HUES48 (cell line): ENCODE data around the gene MRPL46.

Source experiments
- H3K27ac ChIP-seq: one replicate; pipeline ENCODE4 v1.7.0; 2013; ENCODE audit warnings: low read depth, low read length, inconsistent platforms
- H3K27me3 ChIP-seq: 2 replicates; pipeline ENCODE4 v1.6.1; 2013; ENCODE audit warnings: mild to moderate bottlenecking, low read length; ENCODE audit not compliant: control insufficient read depth, insufficient read depth
- H3K36me3 ChIP-seq: 2 replicates; pipeline ENCODE4 v1.6.1; 2013; ENCODE audit warnings: low read length; ENCODE audit not compliant: control insufficient read depth, insufficient read depth
- H3K4me1 ChIP-seq: 2 replicates; pipeline ENCODE4 v1.6.1; 2013; ENCODE audit warnings: mild to moderate bottlenecking, low read length; ENCODE audit not compliant: control insufficient read depth, insufficient read depth
- H3K4me3 ChIP-seq: 2 replicates; pipeline ENCODE4 v1.5.1; 2013; ENCODE audit warnings: mild to moderate bottlenecking, low read depth, low read length
- H3K9ac ChIP-seq: 2 replicates; pipeline ENCODE4 v1.6.1; 2013; ENCODE audit warnings: mild to moderate bottlenecking, low read depth, low read length, moderate library complexity
- H3K9me3 ChIP-seq: 2 replicates; pipeline ENCODE4 v1.6.1; 2013; ENCODE audit warnings: low read length; ENCODE audit not compliant: control insufficient read depth, insufficient read depth

The MRPL46 gene

DNA sequence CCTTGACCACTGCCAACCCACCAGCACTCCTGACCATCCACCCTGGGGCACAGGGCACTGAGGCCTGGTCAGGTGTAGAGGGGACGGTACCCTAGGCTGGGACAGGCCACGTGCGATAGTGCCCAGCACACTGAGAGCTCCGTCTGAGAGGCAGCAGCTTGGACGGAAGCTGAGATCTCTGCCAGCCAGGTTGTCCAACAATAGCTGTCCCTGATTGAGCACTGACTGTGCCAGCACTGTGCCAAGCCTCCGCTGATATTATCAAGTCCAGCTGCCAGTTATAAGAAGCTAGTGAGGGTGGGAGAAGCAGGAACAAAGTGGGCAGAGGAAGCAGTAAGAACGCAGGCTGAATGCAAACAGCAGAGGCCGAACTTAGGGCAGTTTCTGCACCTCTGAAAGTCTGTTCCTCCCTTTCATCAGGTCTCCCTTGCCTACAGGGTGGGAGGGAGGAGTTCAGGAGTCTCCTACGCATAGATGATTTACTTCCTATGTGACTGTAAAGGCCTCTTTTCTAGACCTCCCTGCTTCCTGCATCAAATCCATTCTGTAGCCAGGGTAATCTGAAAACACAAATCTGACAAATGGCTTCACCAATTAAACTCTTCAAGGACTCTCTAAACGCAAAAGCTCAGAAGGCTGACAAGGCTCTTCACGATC, 30.0 kb upstream of the MRPL46 start:
- Histone ChIP-seq H3K9me3 (no peaks in the 10 kb centered on the region), H3K36me3 (no peaks in the 10 kb centered on the region), H3K9ac (no peak overlapping the region), H3K27ac (no peak overlapping the region), H3K4me1 (peaks cover under 1% of the 10 kb centered on the region), H3K4me3 (no peak overlapping the region), H3K27me3 (no peaks in the 10 kb centered on the region)

DNA sequence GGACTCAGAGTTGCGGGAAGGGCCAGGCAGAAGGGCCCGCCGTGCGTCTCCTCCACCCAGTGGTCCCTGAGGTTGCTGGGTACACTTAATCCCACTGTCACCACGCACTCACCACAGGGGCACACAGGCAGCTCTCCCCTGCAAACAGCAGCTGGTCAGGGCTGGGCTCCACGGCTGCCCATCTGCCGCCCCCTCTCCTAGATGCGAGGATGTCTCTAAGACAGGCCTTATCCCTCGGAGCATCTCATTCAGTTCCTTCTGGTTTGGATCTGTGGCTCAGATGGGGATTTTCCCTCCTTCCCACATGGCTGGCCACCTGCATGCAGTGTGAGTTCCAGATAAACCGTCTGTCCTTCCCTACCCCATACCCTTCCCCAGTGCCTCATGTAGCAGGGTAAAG, 26.7 kb upstream of the MRPL46 start:
- H3K9ac ChIP-seq: no peak overlapping the region
- H3K4me1 ChIP-seq: peaks cover 2% of the 10 kb centered on the region; the same call in 1 of the 2 replicates
- H3K9me3 ChIP-seq: no peaks in the 10 kb centered on the region
- H3K36me3 ChIP-seq: no peaks in the 10 kb centered on the region
- no peaks in the 10 kb centered on the region for H3K27me3 ChIP-seq
- no peak overlapping the region for H3K27ac ChIP-seq
- no peak overlapping the region for H3K4me3 ChIP-seq

DNA sequence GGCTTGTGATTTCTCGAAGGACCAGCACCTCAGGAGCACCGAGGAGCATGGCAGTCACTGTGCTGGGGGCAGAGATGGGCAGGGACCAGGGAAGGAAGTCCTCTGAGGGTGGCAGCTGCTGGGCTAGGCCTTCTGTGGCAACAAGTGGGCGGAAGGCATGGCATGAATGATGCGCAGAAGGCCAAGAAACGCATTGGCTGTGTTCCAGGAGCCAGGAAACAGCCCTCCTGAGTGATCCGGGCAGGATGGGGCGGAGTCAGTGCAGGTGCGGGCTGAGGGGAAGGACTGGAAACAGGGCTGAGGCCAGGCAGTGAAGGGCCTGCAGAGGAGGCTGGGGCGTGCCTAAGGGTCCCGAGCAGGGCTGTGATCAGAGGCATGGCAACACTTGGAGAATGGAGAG, 24.0 kb upstream of the MRPL46 start:
- H3K36me3 ChIP-seq: no peaks in the 10 kb centered on the region
- H3K9ac ChIP-seq: no peak overlapping the region
- no peak overlapping the region for H3K4me3 ChIP-seq
- no peaks in the 10 kb centered on the region for H3K27me3 ChIP-seq
- H3K27ac ChIP-seq: no peak overlapping the region
- no peaks in the 10 kb centered on the region for H3K9me3 ChIP-seq
- H3K4me1 ChIP-seq: peaks cover 14% of the 10 kb centered on the region

DNA sequence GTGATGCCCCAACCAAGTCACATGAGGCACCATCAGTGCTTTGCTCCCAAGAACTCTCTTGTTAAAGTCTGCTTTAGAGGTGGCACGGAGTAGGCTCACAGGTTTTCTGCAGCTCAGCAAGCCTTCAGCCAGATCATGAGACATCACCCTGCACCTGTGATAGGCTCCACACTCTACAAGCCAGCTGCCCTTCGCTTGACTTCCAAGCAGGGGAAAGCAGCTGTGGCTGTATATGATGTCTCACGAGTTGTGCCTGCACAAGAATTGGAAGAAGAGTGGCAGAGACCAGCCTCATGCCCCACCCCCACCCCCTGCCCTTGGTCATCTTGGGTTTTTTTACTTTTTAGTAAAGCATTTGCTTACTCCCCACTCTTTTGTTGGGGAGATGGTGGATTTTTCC, 22.8 kb upstream of the MRPL46 start:
- Histone ChIP-seq H3K9ac (no peak overlapping the region), H3K27ac (no peak overlapping the region), H3K4me3 (no peak overlapping the region), H3K9me3 (no peaks in the 10 kb centered on the region), H3K27me3 (no peaks in the 10 kb centered on the region), H3K36me3 (no peaks in the 10 kb centered on the region), H3K4me1 (peaks cover 23% of the 10 kb centered on the region)

DNA sequence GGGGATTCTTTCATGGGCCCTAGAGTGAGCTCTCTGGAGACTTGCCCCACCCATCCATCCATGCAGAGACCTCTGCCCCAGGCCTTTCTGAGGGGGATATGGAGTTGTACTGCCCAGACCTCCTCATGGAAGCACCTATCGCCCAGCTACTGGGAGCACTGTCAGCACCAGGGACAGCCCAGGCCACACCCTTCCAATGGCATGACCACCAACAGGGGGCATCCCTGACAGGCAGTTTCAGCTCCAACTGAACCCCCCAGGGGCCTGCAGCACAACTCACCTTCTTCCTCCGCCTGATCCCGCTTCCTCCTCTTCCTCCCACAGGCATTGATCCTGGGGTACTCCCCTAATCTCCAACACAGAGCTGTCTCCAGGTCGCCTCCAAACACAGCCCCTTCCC, 22.1 kb upstream of the MRPL46 start:
- no peak overlapping the region for H3K9ac ChIP-seq
- H3K27ac ChIP-seq: no peak overlapping the region
- H3K9me3 ChIP-seq: no peaks in the 10 kb centered on the region
- H3K4me1 ChIP-seq: peaks cover 29% of the 10 kb centered on the region
- H3K4me3 ChIP-seq: no peak overlapping the region
- no peaks in the 10 kb centered on the region for H3K36me3 ChIP-seq
- H3K27me3 ChIP-seq: no peaks in the 10 kb centered on the region

DNA sequence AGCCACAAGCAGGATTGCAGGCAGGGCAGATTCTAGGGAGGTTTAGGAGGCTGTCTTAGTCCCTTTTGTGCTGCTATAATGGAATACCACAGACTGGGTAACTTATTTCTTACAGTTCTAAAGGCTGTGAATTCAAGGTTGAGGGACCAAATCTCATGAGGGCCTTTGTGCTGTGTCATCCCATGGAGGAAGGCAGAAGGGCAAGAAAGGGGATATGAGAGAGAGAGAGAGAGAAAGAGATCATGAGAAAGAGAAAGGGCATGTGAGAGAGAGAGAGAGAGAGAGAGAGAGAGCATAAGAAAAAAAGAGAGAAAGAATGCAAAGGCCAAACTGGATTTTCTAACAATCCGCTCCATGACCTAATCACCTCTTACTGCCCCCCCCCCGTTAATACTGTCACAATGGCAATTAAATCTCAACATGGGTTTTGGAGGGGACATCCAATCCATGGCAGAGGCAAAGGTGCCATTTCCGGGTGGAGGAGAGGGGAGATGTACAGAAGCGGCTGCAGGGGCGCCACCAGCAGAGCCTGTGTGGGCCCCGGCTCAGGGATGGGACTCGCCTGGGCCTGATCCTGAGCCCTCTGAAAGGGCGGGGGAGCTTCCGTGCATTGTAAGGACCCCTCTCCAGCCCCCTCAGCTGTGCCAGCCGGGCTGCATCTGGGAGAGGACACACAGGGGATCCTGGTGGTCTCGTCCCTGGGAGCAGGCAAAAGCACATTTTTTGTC, 20.8 kb upstream of the MRPL46 start:
- Histone ChIP-seq H3K36me3 (no peaks in the 10 kb centered on the region), H3K9ac (no peak overlapping the region), H3K4me3 (no peak overlapping the region), H3K4me1 (peaks cover 41% of the 10 kb centered on the region), H3K27ac (no peak overlapping the region), H3K27me3 (no peaks in the 10 kb centered on the region), H3K9me3 (no peaks in the 10 kb centered on the region)

DNA sequence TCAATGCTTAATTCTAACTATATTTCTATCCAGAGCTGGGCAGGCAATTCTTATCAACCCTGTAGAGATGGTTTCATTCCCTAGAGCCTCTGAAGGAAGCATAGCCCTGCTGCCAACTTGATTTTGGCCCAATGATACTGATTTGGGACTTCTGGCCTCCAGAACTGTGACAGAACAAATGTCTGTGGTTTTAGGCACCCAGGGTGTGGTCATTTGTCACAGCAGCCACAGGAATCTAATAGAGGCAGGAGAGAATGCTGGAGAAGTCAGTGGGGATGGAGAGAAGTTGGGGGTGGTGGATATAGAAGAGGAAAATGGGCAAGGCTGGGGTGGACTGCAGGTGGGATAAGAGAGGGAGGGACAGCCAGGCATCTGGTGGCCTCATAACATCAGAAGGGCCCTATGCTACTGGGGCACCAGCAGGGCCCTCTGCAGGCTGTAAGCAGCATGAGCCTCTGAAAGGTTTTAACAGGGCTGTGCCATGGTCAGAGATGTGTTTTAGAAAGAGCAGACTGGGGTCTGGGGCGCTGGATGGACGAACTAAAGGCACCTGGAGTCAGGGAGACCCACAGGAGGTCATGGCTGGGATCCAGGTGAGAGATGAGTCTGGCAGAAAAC, 20.1 kb upstream of the MRPL46 start:
- Histone ChIP-seq H3K4me3 (no peak overlapping the region), H3K4me1 (peaks cover 41% of the 10 kb centered on the region), H3K9ac (no peak overlapping the region), H3K27ac (no peak overlapping the region), H3K9me3 (no peaks in the 10 kb centered on the region), H3K36me3 (no peaks in the 10 kb centered on the region), H3K27me3 (no peaks in the 10 kb centered on the region)

DNA sequence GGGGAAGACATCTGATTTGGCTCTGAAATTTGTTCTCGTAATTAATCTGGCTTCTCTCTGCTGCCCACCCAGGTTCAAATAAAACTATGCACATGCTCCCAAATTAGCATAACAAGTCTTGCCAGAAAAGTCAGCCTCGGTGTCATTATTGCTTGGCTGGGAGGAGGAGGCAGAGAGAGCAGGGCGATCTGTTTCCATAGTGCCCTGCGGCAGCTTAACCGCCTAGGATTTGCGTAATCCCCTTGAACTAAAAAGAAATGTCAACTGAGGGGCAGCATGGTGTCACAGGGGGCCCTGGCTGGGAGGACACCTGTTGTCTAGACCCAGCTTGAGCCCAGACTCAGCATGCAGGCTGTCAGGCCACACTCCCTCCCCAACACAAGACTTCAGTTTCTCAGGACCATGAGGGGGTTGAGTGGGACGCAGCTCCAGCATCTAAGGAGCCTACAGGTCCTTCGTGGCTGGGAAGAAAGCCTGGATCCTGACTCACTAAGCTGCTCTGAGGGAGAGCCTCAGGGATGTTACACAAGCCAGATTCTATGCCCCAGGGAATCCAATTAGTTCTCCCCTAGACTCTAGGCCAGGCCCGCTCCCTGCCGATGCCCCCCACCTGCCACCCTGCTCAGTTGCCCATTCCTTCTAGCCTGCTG, 17.6 kb upstream of the MRPL46 start:
- no peaks in the 10 kb centered on the region for H3K36me3 ChIP-seq

DNA sequence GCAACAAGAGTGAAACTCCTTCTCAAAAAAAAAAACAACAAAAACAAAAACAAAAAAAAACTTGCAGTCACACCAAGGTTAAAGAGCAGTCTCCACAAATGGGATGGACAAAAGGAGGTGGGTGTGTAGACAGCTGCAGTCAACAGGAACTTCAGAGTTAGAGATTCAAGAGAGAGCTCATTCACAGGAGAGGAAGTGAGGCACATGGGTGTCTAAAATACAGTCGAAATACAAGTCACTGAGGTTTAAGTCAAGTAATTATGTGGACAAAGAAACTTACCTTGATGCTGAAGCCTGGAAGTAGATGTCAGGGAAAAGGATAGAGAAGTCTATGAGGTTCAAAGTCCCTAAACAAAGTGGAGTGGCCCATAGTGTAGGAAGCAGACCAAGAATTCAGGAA, 15.1 kb upstream of the MRPL46 start:
- Histone ChIP-seq H3K27ac (no peak overlapping the region), H3K4me3 (no peak overlapping the region)

More for the DNA sequence above, 17.6 kb upstream of the MRPL46 start:
- peaks cover 39% of the 10 kb centered on the region for H3K4me1 ChIP-seq
- peak overlapping the region; percentile 59 for H3K27ac ChIP-seq
- H3K4me3 ChIP-seq: peak overlapping the region; percentile 18
- H3K27me3 ChIP-seq: no peaks in the 10 kb centered on the region
- H3K9ac ChIP-seq: no peak overlapping the region
- no peaks in the 10 kb centered on the region for H3K9me3 ChIP-seq

DNA sequence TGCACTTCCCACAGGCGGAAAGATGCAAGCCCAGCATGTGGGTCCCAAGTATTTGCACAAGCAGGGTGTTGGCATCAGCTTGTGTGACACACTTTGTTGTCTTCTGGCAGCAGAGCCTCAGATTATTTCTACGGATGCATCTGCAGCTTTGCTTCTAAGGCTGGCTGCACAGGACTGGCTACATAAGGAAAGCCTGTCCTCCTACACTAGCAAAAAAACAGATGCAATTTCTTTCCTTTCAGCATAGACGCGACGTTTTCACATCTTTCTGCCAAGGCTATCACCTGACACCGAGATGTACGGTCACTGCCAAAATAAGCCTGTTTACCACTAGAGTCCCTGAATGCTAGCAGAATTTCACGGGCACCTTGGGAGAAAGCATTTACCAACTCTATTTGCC, 13.8 kb upstream of the MRPL46 start:
- Histone ChIP-seq H3K27ac (no peak overlapping the region), H3K4me3 (no peak overlapping the region), H3K9ac (no peak overlapping the region), H3K4me1 (peaks cover 28% of the 10 kb centered on the region), H3K36me3 (peaks cover 19% of the 10 kb centered on the region), H3K9me3 (no peaks in the 10 kb centered on the region), H3K27me3 (no peaks in the 10 kb centered on the region)

More for the DNA sequence above, 15.1 kb upstream of the MRPL46 start:
- Histone ChIP-seq H3K9ac (no peak overlapping the region), H3K27me3 (no peaks in the 10 kb centered on the region), H3K9me3 (no peaks in the 10 kb centered on the region), H3K36me3 (peaks cover 13% of the 10 kb centered on the region), H3K4me1 (peaks cover 28% of the 10 kb centered on the region)

DNA sequence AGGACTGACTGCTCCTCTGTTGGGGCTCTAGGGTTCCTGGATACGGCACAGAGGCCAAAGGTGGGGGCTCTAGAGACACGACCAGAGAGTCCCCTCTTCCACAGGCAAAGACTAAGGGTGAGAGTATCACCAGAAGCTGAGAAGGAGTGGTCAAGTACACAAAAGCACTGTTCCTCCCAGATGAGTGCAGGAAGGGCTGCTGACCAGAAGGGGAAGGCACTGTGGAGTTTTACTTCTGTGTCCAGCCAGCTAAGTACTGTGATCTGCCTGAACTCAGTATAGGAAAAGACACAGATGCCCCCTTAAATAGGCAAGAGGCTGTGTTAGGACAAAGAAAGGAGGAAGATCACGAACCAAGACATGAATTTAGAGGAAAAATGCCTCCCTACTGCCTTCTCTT, 12.0 kb upstream of the MRPL46 start:
- no peaks in the 10 kb centered on the region for H3K27me3 ChIP-seq
- peaks cover 11% of the 10 kb centered on the region for H3K4me1 ChIP-seq
- no peak overlapping the region for H3K9ac ChIP-seq
- peaks cover 26% of the 10 kb centered on the region for H3K36me3 ChIP-seq
- no peaks in the 10 kb centered on the region for H3K9me3 ChIP-seq
- no peak overlapping the region for H3K4me3 ChIP-seq
- no peak overlapping the region for H3K27ac ChIP-seq
